Ishikawa (cell line): ENCODE data around the gene MAT2A.

Experiments used
- CEBPB ChIP-seq: IDR thresholded peaks from 2 replicates; pipeline ENCODE4 v1.6.1; 2012
- CREB1 ChIP-seq: IDR thresholded peaks from 2 replicates; pipeline ENCODE4 v1.6.1; 2012; ENCODE audit warnings: low read depth
- EGR1 ChIP-seq: IDR thresholded peaks from 2 replicates; pipeline ENCODE4 v1.6.1; 2012
- EP300 ChIP-seq: IDR thresholded peaks from 2 replicates; pipeline ENCODE4 v1.6.1; 2012; ENCODE audit warnings: borderline replicate concordance
- FOXM1 ChIP-seq: IDR thresholded peaks from 2 replicates; pipeline ENCODE4 v1.6.1; 2012; ENCODE audit warnings: low read depth, borderline replicate concordance
- MAX ChIP-seq: IDR thresholded peaks from 2 replicates; pipeline ENCODE4 v1.6.1; 2012
- NFIC ChIP-seq: IDR thresholded peaks from 2 replicates; pipeline ENCODE4 v1.6.1; 2012
- RAD21 ChIP-seq: IDR thresholded peaks from 2 replicates; pipeline ENCODE4 v1.6.1; 2012; ENCODE audit warnings: low read depth
- TAF1 ChIP-seq: IDR thresholded peaks from 2 replicates; pipeline ENCODE4 v1.6.1; 2012; ENCODE audit warnings: low read depth, mild to moderate bottlenecking
- TCF12 ChIP-seq: IDR thresholded peaks from 2 replicates; pipeline ENCODE4 v1.6.1; 2012; ENCODE audit warnings: low read depth
- TEAD4 ChIP-seq: IDR thresholded peaks from 2 replicates; pipeline ENCODE4 v1.6.1; 2012
- YY1 ChIP-seq: IDR thresholded peaks from 2 replicates; pipeline ENCODE4 v1.6.1; 2012; ENCODE audit warnings: low read depth
- ZBTB7A ChIP-seq: IDR thresholded peaks from 2 replicates; pipeline ENCODE4 v1.6.1; 2012; ENCODE audit warnings: low read depth
- TF ChIP-seq, protein P1 (sequence below): IDR thresholded peaks from 2 replicates; pipeline ENCODE4 v1.6.1; 2012; ENCODE audit warnings: low read depth, mild to moderate bottlenecking
- TF ChIP-seq, protein P2 (sequence below): IDR thresholded peaks from 2 replicates; pipeline ENCODE4 v1.6.1; 2012

Gene MAT2A

GRCh38 chr2:85547089-85547858, 8.3 kb downstream of the MAT2A start:
- TF ChIP-seq RAD21, result no peak
- no peak for TF ChIP-seq CEBPB
- no peak for TF ChIP-seq ZBTB7A
- no peak for TF ChIP-seq EGR1

DNA sequence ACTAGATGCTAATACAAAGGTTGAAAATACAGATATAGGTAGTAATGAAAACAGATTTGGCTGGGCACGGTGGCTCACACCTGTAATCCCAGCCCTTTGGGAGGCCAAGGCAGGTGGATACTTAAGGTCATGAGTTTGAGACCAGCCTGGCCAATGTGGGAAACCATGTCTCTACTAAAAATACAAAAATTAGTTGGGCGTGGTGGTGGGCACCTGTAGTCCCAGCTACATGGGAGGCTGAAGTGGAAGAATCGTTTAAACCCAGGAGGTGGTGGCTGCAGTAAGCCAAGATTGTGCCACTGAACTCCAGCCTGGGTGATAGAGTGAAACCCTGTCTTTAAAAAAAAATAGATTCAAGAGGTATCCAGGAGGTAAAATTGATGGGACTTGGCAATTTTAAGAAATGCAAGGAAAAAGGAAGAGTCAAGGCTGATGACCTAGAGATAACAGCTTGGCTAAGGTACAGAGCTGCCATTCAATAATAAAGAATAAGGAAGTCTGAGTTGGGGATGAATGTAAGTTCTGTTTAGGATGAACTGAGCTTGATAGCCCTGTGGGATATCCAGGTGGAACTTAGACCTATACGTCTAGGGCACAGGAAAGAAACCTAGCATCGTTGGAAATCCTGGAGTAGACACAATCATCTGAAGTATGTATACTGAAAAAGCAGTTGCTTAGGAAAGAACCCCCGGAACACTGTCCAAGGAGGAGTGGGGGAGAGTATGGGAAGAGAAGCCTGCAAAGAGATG, 9.1 kb downstream of the MAT2A start:
- TF ChIP-seq RAD21, result no peak
- TF ChIP-seq, protein P1, sequence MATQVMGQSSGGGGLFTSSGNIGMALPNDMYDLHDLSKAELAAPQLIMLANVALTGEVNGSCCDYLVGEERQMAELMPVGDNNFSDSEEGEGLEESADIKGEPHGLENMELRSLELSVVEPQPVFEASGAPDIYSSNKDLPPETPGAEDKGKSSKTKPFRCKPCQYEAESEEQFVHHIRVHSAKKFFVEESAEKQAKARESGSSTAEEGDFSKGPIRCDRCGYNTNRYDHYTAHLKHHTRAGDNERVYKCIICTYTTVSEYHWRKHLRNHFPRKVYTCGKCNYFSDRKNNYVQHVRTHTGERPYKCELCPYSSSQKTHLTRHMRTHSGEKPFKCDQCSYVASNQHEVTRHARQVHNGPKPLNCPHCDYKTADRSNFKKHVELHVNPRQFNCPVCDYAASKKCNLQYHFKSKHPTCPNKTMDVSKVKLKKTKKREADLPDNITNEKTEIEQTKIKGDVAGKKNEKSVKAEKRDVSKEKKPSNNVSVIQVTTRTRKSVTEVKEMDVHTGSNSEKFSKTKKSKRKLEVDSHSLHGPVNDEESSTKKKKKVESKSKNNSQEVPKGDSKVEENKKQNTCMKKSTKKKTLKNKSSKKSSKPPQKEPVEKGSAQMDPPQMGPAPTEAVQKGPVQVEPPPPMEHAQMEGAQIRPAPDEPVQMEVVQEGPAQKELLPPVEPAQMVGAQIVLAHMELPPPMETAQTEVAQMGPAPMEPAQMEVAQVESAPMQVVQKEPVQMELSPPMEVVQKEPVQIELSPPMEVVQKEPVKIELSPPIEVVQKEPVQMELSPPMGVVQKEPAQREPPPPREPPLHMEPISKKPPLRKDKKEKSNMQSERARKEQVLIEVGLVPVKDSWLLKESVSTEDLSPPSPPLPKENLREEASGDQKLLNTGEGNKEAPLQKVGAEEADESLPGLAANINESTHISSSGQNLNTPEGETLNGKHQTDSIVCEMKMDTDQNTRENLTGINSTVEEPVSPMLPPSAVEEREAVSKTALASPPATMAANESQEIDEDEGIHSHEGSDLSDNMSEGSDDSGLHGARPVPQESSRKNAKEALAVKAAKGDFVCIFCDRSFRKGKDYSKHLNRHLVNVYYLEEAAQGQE, result no peak
- no peak for TF ChIP-seq TAF1

- TF ChIP-seq, protein P2, sequence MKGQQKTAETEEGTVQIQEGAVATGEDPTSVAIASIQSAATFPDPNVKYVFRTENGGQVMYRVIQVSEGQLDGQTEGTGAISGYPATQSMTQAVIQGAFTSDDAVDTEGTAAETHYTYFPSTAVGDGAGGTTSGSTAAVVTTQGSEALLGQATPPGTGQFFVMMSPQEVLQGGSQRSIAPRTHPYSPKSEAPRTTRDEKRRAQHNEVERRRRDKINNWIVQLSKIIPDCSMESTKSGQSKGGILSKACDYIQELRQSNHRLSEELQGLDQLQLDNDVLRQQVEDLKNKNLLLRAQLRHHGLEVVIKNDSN, result no peak
- TF ChIP-seq EGR1, result no peak
- no peak for TF ChIP-seq TCF12
- TF ChIP-seq, protein P1, result no peak
- TF ChIP-seq EP300, result no peak
- no peak for TF ChIP-seq FOXM1
- TF ChIP-seq MAX, result no peak
- no peak for TF ChIP-seq RAD21
- no peak for TF ChIP-seq CEBPB
- no peak for TF ChIP-seq CREB1
- TF ChIP-seq YY1, result no peak
- TF ChIP-seq ZBTB7A, result no peak
- no peak for TF ChIP-seq NFIC
- no peak for TF ChIP-seq TEAD4
- no peak for TF ChIP-seq TAF1
Observed at GRCh38 chr2:85548608-85548900, 9.6 kb downstream of the MAT2A start.

- no peak for TF ChIP-seq NFIC
- TF ChIP-seq CREB1, result no peak
- TF ChIP-seq, protein P1, result no peak
- TF ChIP-seq EGR1, result no peak
- no peak for TF ChIP-seq FOXM1
Observed at GRCh38 chr2:85549095-85549494, 10.1 kb downstream of the MAT2A start.

- no peak for TF ChIP-seq YY1
- no peak for TF ChIP-seq TEAD4
- TF ChIP-seq ZBTB7A, result no peak
Observed at GRCh38 chr2:85549826-85550225, 10.9 kb downstream of the MAT2A start.

- TF ChIP-seq RAD21 (no peak), YY1 (no peak), NFIC (no peak)
- TF ChIP-seq, protein P1, result no peak
Observed at GRCh38 chr2:85550486-85550885, 11.5 kb downstream of the MAT2A start.
